Measurements from ENCODE around the gene CD48.

CD48 gene

GRCh38 chr1:160711602-160712311 lies at the start of gene CD48:
Gene CD48, minus strand, starts transcription at chr1:160711822. Its CDS starts 59 bp downstream, at chr1:160711763.
- Mint-ChIP-seq H3K36me3 (ENCODE audit: insufficient read depth) (peaks cover 3% of the 10 kb centered on the region), H3K4me3 (no peak within 1 kb of the TSS), H3K9me3 (no peaks in the 10 kb centered on the region), H3K4me1 (peaks cover 24% of the 10 kb centered on the region), H3K27ac (ENCODE audit: low read depth) (no peak within 1 kb of the TSS), H3K27me3 (no peaks in the 10 kb centered on the region)
- DNase-seq (ENCODE audit: low spot score in 2 of 2) (peak in 1 of 2 donors; percentile 42), ATAC-seq (replicated peaks; ENCODE audit: extremely low read depth, poor library complexity, severe bottlenecking) (peak; percentile 51)

- Mint-ChIP-seq H3K4me1 (peaks cover 25% of the 10 kb centered on the region), H3K27me3 (no peaks in the 10 kb centered on the region), H3K36me3 (ENCODE audit: insufficient read depth) (peaks cover 3% of the 10 kb centered on the region), H3K4me3 (no peak overlapping the region), H3K9me3 (peaks cover 7% of the 10 kb centered on the region), H3K27ac (ENCODE audit: low read depth) (no peak overlapping the region)
- DNase-seq (ENCODE audit: low spot score in 2 of 2) (no peak), ATAC-seq (replicated peaks; ENCODE audit: extremely low read depth, poor library complexity, severe bottlenecking) (no peak)
Measured at GRCh38 chr1:160761046-160761445, 49.4 kb upstream of the CD48 start.

- no peak overlapping the region for H3K27ac Mint-ChIP-seq (ENCODE audit: low read depth)
- peaks cover 3% of the 10 kb centered on the region for H3K36me3 Mint-ChIP-seq (ENCODE audit: insufficient read depth)
- H3K4me3 Mint-ChIP-seq: no peak overlapping the region
- peaks cover 32% of the 10 kb centered on the region for H3K4me1 Mint-ChIP-seq
- peaks cover 7% of the 10 kb centered on the region for H3K9me3 Mint-ChIP-seq
- DNase-seq (ENCODE audit: low spot score in 2 of 2) (no peak), ATAC-seq (replicated peaks; ENCODE audit: extremely low read depth, poor library complexity, severe bottlenecking) (no peak)
- H3K27me3 Mint-ChIP-seq: no peaks in the 10 kb centered on the region
Measured at GRCh38 chr1:160759740-160760139, 48.1 kb upstream of the CD48 start.

- Mint-ChIP-seq H3K27ac (ENCODE audit: low read depth) (peak overlapping the region; percentile 82), H3K9me3 (peaks cover 7% of the 10 kb centered on the region), H3K27me3 (no peaks in the 10 kb centered on the region), H3K4me3 (no peak overlapping the region), H3K4me1 (peaks cover 41% of the 10 kb centered on the region), H3K36me3 (ENCODE audit: insufficient read depth) (peaks cover 3% of the 10 kb centered on the region)
- ATAC-seq (replicated peaks; ENCODE audit: extremely low read depth, poor library complexity, severe bottlenecking) (no peak), DNase-seq (ENCODE audit: low spot score in 2 of 2) (no peak)
Measured at GRCh38 chr1:160758521-160758920, 46.9 kb upstream of the CD48 start.

GRCh38 chr1:160756849-160757201 lies 45.2 kb upstream of the CD48 start:
- Mint-ChIP-seq H3K36me3 (ENCODE audit: insufficient read depth) (peaks cover 18% of the 10 kb centered on the region), H3K27ac (ENCODE audit: low read depth) (peak overlapping the region; percentile 94), H3K27me3 (no peaks in the 10 kb centered on the region), H3K4me1 (peaks cover 57% of the 10 kb centered on the region), H3K4me3 (peak overlapping the region; percentile 54), H3K9me3 (peaks cover 7% of the 10 kb centered on the region)
- ATAC-seq (replicated peaks; ENCODE audit: extremely low read depth, poor library complexity, severe bottlenecking) (peak; percentile 8), DNase-seq (ENCODE audit: low spot score in 2 of 2) (no peak)

- peak in 1 of 2 donors; percentile 64 for DNase-seq (ENCODE audit: low spot score in 2 of 2)
- Mint-ChIP-seq H3K4me3 (peak overlapping the region; percentile 54), H3K9me3 (peaks cover 7% of the 10 kb centered on the region), H3K4me1 (peaks cover 64% of the 10 kb centered on the region), H3K27ac (ENCODE audit: low read depth) (peak overlapping the region; percentile 94), H3K27me3 (no peaks in the 10 kb centered on the region), H3K36me3 (ENCODE audit: insufficient read depth) (peaks cover 23% of the 10 kb centered on the region)
- ATAC-seq (replicated peaks; ENCODE audit: extremely low read depth, poor library complexity, severe bottlenecking): peak; percentile 87
Measured at GRCh38 chr1:160755911-160756848, 44.6 kb upstream of the CD48 start.

- Mint-ChIP-seq H3K9me3 (peaks cover 7% of the 10 kb centered on the region), H3K27ac (ENCODE audit: low read depth) (peak overlapping the region; percentile 94), H3K27me3 (no peaks in the 10 kb centered on the region), H3K4me3 (peak overlapping the region; percentile 54), H3K4me1 (peaks cover 71% of the 10 kb centered on the region), H3K36me3 (ENCODE audit: insufficient read depth) (peaks cover 30% of the 10 kb centered on the region)
- DNase-seq (ENCODE audit: low spot score in 2 of 2) (no peak), ATAC-seq (replicated peaks; ENCODE audit: extremely low read depth, poor library complexity, severe bottlenecking) (no peak)
Measured at GRCh38 chr1:160755461-160755860, 43.8 kb upstream of the CD48 start.

- no peaks in the 10 kb centered on the region for H3K27me3 Mint-ChIP-seq
- H3K4me3 Mint-ChIP-seq: no peak overlapping the region
- ATAC-seq (replicated peaks; ENCODE audit: extremely low read depth, poor library complexity, severe bottlenecking) (no peak), DNase-seq (ENCODE audit: low spot score in 2 of 2) (no peak)
- peaks cover 81% of the 10 kb centered on the region for H3K4me1 Mint-ChIP-seq
- no peak overlapping the region for H3K27ac Mint-ChIP-seq (ENCODE audit: low read depth)
- H3K9me3 Mint-ChIP-seq: peaks cover 7% of the 10 kb centered on the region
- peaks cover 40% of the 10 kb centered on the region for H3K36me3 Mint-ChIP-seq (ENCODE audit: insufficient read depth)
Measured at GRCh38 chr1:160753594-160753993, 42.0 kb upstream of the CD48 start.

GRCh38 chr1:160752924-160753323 lies 41.3 kb upstream of the CD48 start:
- Mint-ChIP-seq H3K9me3 (peaks cover 7% of the 10 kb centered on the region), H3K4me1 (peaks cover 86% of the 10 kb centered on the region), H3K27ac (ENCODE audit: low read depth) (peak overlapping the region; percentile 82), H3K4me3 (no peak overlapping the region), H3K36me3 (ENCODE audit: insufficient read depth) (peaks cover 44% of the 10 kb centered on the region), H3K27me3 (no peaks in the 10 kb centered on the region)
- ATAC-seq (replicated peaks; ENCODE audit: extremely low read depth, poor library complexity, severe bottlenecking): no peak
- DNase-seq (ENCODE audit: low spot score in 2 of 2): no peak

- peak overlapping the region; percentile 82 for H3K27ac Mint-ChIP-seq (ENCODE audit: low read depth)
- ATAC-seq (replicated peaks; ENCODE audit: extremely low read depth, poor library complexity, severe bottlenecking) (no peak), DNase-seq (ENCODE audit: low spot score in 2 of 2) (no peak)
- H3K4me3 Mint-ChIP-seq: no peak overlapping the region
- H3K27me3 Mint-ChIP-seq: no peaks in the 10 kb centered on the region
- peaks cover 7% of the 10 kb centered on the region for H3K9me3 Mint-ChIP-seq
- H3K4me1 Mint-ChIP-seq: peaks cover 86% of the 10 kb centered on the region
- peaks cover 47% of the 10 kb centered on the region for H3K36me3 Mint-ChIP-seq (ENCODE audit: insufficient read depth)
Measured at GRCh38 chr1:160752406-160752805, 40.8 kb upstream of the CD48 start.

- DNase-seq (ENCODE audit: low spot score in 2 of 2): no peak
- Mint-ChIP-seq H3K4me1 (peaks cover 85% of the 10 kb centered on the region), H3K27ac (ENCODE audit: low read depth) (peak overlapping the region; percentile 82), H3K4me3 (peak overlapping the region; percentile 71), H3K27me3 (no peaks in the 10 kb centered on the region), H3K36me3 (ENCODE audit: insufficient read depth) (peaks cover 50% of the 10 kb centered on the region), H3K9me3 (no peaks in the 10 kb centered on the region)
- no peak for ATAC-seq (replicated peaks; ENCODE audit: extremely low read depth, poor library complexity, severe bottlenecking)
Measured at GRCh38 chr1:160750608-160751007, 39.0 kb upstream of the CD48 start.

- no peak for DNase-seq (ENCODE audit: low spot score in 2 of 2)
- Mint-ChIP-seq H3K27me3 (no peaks in the 10 kb centered on the region), H3K36me3 (ENCODE audit: insufficient read depth) (peaks cover 55% of the 10 kb centered on the region), H3K4me1 (peaks cover 95% of the 10 kb centered on the region), H3K27ac (ENCODE audit: low read depth) (peak overlapping the region; percentile 67), H3K4me3 (peak overlapping the region; percentile 51), H3K9me3 (no peaks in the 10 kb centered on the region)
- no peak for ATAC-seq (replicated peaks; ENCODE audit: extremely low read depth, poor library complexity, severe bottlenecking)
Measured at GRCh38 chr1:160748878-160749269, 37.3 kb upstream of the CD48 start.
